Measurements from ENCODE around the gene KIF17. TPM values are rescaled to one million over a fixed set of nuclear protein-coding genes. Genes with fewer than 3 reads are reported as not detected.
"Not testable (repeated sequence)": the region's sequence is repeated elsewhere in the genome, so short reads cannot be mapped to it uniquely, and the experiment has no call there.

The KIF17 gene
- total and polyA plus RNA-seq, 2 of the 4 experiments (the other 2 are of a cell fraction) = 4.5 to 5.7 TPM

DNA sequence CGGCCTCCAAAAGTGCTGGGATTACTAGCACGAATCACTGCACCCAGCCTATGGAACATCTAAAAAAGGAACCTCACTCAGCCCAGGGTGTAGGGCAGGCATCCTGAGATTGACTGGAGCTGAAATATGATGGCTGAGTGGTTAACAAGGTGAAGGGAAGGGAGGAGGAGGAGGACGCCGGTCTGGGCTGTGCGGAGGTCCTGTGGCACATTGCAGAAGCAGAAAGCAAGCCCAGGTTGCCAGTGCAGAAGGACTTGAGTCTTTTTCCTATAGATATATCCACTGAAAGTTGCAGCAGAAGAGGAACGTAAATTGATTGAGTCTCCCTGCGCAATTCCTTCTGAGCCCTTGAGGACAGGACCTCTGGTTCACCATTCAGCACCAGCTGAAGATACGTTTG lies 1.5 kb upstream of the KIF17 start:
- BruUV-seq (replicated peaks) = no TSS peak
- ATAC-seq (ENCODE audit: low read depth) (no peak), DNase-seq (no peak)
- Histone ChIP-seq H3K56ac (ENCODE audit: extremely low read depth, insufficient read depth, low read length) (no peak overlapping the region), H4K20me1 (ENCODE audit: insufficient read depth, low read length) (no peaks in the 10 kb centered on the region; the same call in 1 of the 2 replicates), H4K5ac (ENCODE audit: low read depth, low read length) (no peak overlapping the region), H4K8ac (ENCODE audit: low read depth in 2 of 2, low read length in 2 of 2) (no peak overlapping the region), H3K9ac (ENCODE audit: low read depth, low read length) (no peak overlapping the region), H3K4me1 (ENCODE audit: control insufficient read depth, insufficient read depth, low read length) (peaks cover 2% of the 10 kb centered on the region; the same call in 1 of the 2 replicates), H2BK15ac (ENCODE audit: low read depth, low read length) (no peak overlapping the region), H3K23ac (ENCODE audit: low read depth, low read length) (no peak overlapping the region), H3K27ac (ENCODE audit: insufficient read depth, low read length) (no peak overlapping the region), H3K4me3 (ENCODE audit: insufficient read depth, low read depth, low read length) (no peak overlapping the region), H2BK20ac (ENCODE audit: low read depth, low read length) (no peak overlapping the region), H3K27me3 (ENCODE audit: control insufficient read depth, insufficient read depth, low read length) (no peaks in the 10 kb centered on the region), H2BK5ac (ENCODE audit: low read depth, low read length, poor library complexity, severe bottlenecking) (no peak overlapping the region), H4K91ac (ENCODE audit: insufficient read depth, low read depth, low read length) (no peak overlapping the region), H2BK120ac (ENCODE audit: low read depth, low read length) (no peak overlapping the region), H3K4me2 (ENCODE audit: low read depth, low read length) (no peak overlapping the region), H3K79me1 (ENCODE audit: low read depth in 1 of 2, low read length in 2 of 2) (no peaks in the 10 kb centered on the region; a peak in 1 of 4 replicates), H3K36me3 (ENCODE audit: control insufficient read depth, insufficient read depth, low read length) (no peaks in the 10 kb centered on the region), H3K18ac (ENCODE audit: low read depth, low read length) (no peak overlapping the region), H3K14ac (replicated peaks; ENCODE audit: low read depth, low read length) (no peak overlapping the region), H2AFZ (replicated peaks; ENCODE audit: low read length, poor library complexity) (no peak overlapping the region), H2AK9ac (replicated peaks; ENCODE audit: low read depth, low read length, poor library complexity) (no peak overlapping the region), H3K9me1 (ENCODE audit: insufficient read depth, low read length) (peaks cover 8% of the 10 kb centered on the region; the same call in 1 of the 2 replicates), H2AK5ac (ENCODE audit: low read depth, low read length) (no peak overlapping the region), H3K4ac (ENCODE audit: low read depth, low read length) (no peak overlapping the region), H3K9me3 (ENCODE audit: control insufficient read depth, insufficient read depth, low read length) (no peaks in the 10 kb centered on the region)
- WGBS, 2 experiments (ENCODE audit: extremely low coverage in 2 of 2, insufficient read length in 1 of 2) = 86% methylated on average over 3 of the region's 8 CpGs; no CpG with 5 or more reads in 1 of the 2 experiments
- dilution Hi-C loops (cut with HindIII; ENCODE audit: low sequenced_read_pairs, unreplicated experiment) = no loop called here
- in situ Hi-C loops (cut with MboI; ENCODE audit: low sequenced_read_pairs) = no loop called here
- CTCF ChIA-PET = interaction anchor here (0.7 to 0.8 kb wide), 2 partner anchors 9 to 23 kb away, joined by 3 read pairs; no protein-coding TSS in a partner anchor
- no peak for TF ChIP-seq MAZ (IDR thresholded peaks at IDR 0.05; ENCODE audit: borderline replicate concordance, low read depth, low read length)
- TF ChIP-seq NFE2L2 (IDR thresholded peaks at IDR 0.05; ENCODE audit: low read depth, low read length) = no peak
- no peak for TF ChIP-seq FOS (IDR thresholded peaks at IDR 0.05; ENCODE audit: low read depth, low read length)
- TF ChIP-seq RFX5 (IDR thresholded peaks at IDR 0.05; ENCODE audit: low read depth, low read length) = no peak
- POLR2A ChIA-PET (ENCODE audit: unreplicated experiment) = no interaction called here
- intact Hi-C loops (cut with micrococcal nuclease) = no loop called here

- H2BK20ac ChIP-seq (ENCODE audit: low read depth, low read length); H3K18ac ChIP-seq (ENCODE audit: low read depth, low read length); H3K27me3 ChIP-seq (ENCODE audit: control insufficient read depth, insufficient read depth, low read length); H4K20me1 ChIP-seq (ENCODE audit: insufficient read depth, low read length); ATAC-seq (ENCODE audit: low read depth); in situ Hi-C loops (cut with MboI; ENCODE audit: low sequenced_read_pairs); H3K4me1 ChIP-seq (ENCODE audit: control insufficient read depth, insufficient read depth, low read length); H2AK5ac ChIP-seq (ENCODE audit: low read depth, low read length); H2BK5ac ChIP-seq (ENCODE audit: low read depth, low read length, poor library complexity, severe bottlenecking); POLR2A ChIA-PET (ENCODE audit: unreplicated experiment); BruUV-seq (replicated peaks); dilution Hi-C loops (cut with HindIII; ENCODE audit: low sequenced_read_pairs, unreplicated experiment); H2BK120ac ChIP-seq (ENCODE audit: low read depth, low read length); H3K14ac ChIP-seq (replicated peaks; ENCODE audit: low read depth, low read length); H3K9me1 ChIP-seq (ENCODE audit: insufficient read depth, low read length); H2BK15ac ChIP-seq (ENCODE audit: low read depth, low read length); H3K9me3 ChIP-seq (ENCODE audit: control insufficient read depth, insufficient read depth, low read length); H4K5ac ChIP-seq (ENCODE audit: low read depth, low read length); H3K79me1 ChIP-seq (ENCODE audit: low read depth in 1 of 2, low read length in 2 of 2); H3K27ac ChIP-seq (ENCODE audit: insufficient read depth, low read length); DNase-seq; H3K36me3 ChIP-seq (ENCODE audit: control insufficient read depth, insufficient read depth, low read length); intact Hi-C loops (cut with micrococcal nuclease); H3K56ac ChIP-seq (ENCODE audit: extremely low read depth, insufficient read depth, low read length): not testable (repeated sequence)
- peak overlapping the region; percentile 89 for H2AFZ ChIP-seq (replicated peaks; ENCODE audit: low read length, poor library complexity)
- 78% methylated on average over 11 of the region's 17 CpGs; no CpG with 5 or more reads in 1 of the 2 experiments for WGBS, 2 experiments (ENCODE audit: extremely low coverage in 2 of 2, insufficient read length in 1 of 2)
- peak overlapping the region; percentile 65; the same call in 1 of the 2 replicates for H3K4ac ChIP-seq (ENCODE audit: low read depth, low read length)
- H3K23ac ChIP-seq (ENCODE audit: low read depth, low read length) = peak overlapping the region; percentile 59; the same call in 1 of the 2 replicates
- H4K91ac ChIP-seq (ENCODE audit: insufficient read depth, low read depth, low read length) = 0 out of 2 replicates have a peak overlapping the region, but pooled peaks have one; percentile 6
- peak overlapping the region; percentile 46 to 53; a peak in 2 of 4 replicates for H4K8ac ChIP-seq (ENCODE audit: low read depth in 2 of 2, low read length in 2 of 2)
- peak overlapping the region; percentile 38; the same call in 1 of the 2 replicates for H3K9ac ChIP-seq (ENCODE audit: low read depth, low read length)
- H3K4me2 ChIP-seq (ENCODE audit: low read depth, low read length) = peak overlapping the region; percentile 88
- peak overlapping the region; percentile 91 for H3K4me3 ChIP-seq (ENCODE audit: insufficient read depth, low read depth, low read length)
- CTCF ChIA-PET = interaction anchor here (0.7 to 1.2 kb wide), 3 partner anchors 10 to 22 kb away, joined by 3 read pairs; no protein-coding TSS in a partner anchor
- H2AK9ac ChIP-seq (replicated peaks; ENCODE audit: low read depth, low read length, poor library complexity) = peak overlapping the region; percentile 53
Measured at GRCh38 chr1:20718343-20718882, 606 bp upstream of the KIF17 start.

Measured in IMR-90 (cell line).